22Rv1 (cell line): ENCODE results near the gene TRMT5.

ENCODE experiments used
- H3K27ac ChIP-seq: fragments of 450-650 bp; 2 replicates; pipeline ENCODE4 v1.5.1; 2017
- ZFX ChIP-seq: fragments of 450-650 bp; IDR thresholded peaks from 2 replicates; pipeline ENCODE4 v1.6.1; 2017; ENCODE audit warnings: antibody characterized with exemption, borderline replicate concordance
- TF ChIP-seq, protein P1 (sequence below): fragments of 450-650 bp; IDR thresholded peaks from 2 replicates; pipeline ENCODE4 v1.5.1; 2017; ENCODE audit warnings: mild to moderate bottlenecking

The TRMT5 gene

GRCh38 chr14:60998617-60999016, 17.7 kb upstream of the TRMT5 start:
- no peak for TF ChIP-seq ZFX
- TF ChIP-seq, protein P1, sequence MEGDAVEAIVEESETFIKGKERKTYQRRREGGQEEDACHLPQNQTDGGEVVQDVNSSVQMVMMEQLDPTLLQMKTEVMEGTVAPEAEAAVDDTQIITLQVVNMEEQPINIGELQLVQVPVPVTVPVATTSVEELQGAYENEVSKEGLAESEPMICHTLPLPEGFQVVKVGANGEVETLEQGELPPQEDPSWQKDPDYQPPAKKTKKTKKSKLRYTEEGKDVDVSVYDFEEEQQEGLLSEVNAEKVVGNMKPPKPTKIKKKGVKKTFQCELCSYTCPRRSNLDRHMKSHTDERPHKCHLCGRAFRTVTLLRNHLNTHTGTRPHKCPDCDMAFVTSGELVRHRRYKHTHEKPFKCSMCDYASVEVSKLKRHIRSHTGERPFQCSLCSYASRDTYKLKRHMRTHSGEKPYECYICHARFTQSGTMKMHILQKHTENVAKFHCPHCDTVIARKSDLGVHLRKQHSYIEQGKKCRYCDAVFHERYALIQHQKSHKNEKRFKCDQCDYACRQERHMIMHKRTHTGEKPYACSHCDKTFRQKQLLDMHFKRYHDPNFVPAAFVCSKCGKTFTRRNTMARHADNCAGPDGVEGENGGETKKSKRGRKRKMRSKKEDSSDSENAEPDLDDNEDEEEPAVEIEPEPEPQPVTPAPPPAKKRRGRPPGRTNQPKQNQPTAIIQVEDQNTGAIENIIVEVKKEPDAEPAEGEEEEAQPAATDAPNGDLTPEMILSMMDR = no peak
- H3K27ac ChIP-seq = no peak overlapping the region

- H3K27ac ChIP-seq = no peak overlapping the region
- TF ChIP-seq ZFX = no peak
- TF ChIP-seq, protein P1 = no peak
Observed at GRCh38 chr14:60989599-60989998, 8.7 kb upstream of the TRMT5 start.

GRCh38 chr14:60986500-60986899, 5.6 kb upstream of the TRMT5 start:
- no peak overlapping the region for H3K27ac ChIP-seq
- TF ChIP-seq ZFX = no peak
- TF ChIP-seq, protein P1 = no peak

DNA sequence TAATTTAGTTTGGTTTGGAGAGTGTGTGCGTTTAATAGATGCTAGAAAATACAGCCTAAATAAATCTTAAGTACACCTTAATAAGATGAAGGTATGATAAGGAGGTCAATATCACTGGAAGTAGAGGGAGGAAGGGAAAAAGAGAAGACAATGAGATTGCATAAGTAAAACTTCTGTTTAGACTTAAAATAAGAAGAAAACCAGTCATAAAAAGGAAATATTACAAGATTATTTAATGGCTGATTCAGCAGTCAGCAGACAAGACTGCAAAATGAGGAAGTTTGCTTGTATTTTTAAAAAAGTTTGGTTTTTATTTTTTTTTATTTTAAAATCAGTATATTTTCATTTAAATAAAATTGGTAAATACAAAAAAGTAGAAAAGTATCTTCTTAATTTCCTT, 3.3 kb upstream of the TRMT5 start:
- TF ChIP-seq, protein P1 = no peak
- TF ChIP-seq ZFX = no peak
- H3K27ac ChIP-seq = no peak overlapping the region

DNA sequence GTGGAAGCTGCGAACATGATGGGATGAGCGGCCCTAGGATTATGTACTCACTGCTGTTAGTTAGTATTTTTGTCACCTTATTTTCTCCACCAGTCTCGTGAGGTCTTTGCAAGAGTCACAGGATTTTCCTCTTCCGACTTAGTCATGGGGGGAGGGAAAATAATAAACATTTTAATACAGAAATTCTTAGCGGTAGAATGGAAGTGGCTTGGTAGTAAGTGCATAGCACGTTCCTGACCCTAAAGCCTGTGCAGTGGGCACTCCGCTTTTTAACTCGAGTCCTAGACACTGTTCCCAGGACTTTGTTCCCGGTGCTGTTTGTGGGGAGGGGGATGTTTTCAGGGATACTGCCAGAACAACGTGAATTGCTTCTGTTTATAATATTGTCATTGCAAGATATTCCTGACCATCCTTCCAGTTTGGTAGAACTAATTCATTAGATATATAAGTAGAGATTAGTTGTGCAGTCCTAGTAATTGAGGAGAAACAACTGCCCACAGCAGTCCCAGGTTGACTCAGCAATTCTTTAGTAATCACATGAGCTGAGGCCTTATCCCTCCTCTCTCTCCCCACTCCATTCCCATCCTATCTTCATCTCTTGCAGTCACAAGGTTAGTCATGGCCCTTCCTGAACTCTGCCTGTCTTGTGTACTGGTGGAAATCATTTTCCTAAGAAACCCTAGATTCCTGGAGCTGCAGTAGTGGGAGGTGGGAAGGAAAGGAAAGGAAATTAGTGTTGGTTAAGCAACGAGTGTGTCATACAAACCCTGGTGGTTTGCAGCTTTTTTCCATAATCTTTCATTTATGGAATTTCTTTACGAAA, 965 bp upstream of the TRMT5 start:
- H3K27ac ChIP-seq = peak overlapping the region; percentile 62
- TF ChIP-seq ZFX = no peak
- TF ChIP-seq, protein P1 = no peak

GRCh38 chr14:60977847-60978246, 3.0 kb downstream of the TRMT5 start:
- no peak overlapping the region for H3K27ac ChIP-seq
- TF ChIP-seq, protein P1 = no peak
- no peak for TF ChIP-seq ZFX

DNA sequence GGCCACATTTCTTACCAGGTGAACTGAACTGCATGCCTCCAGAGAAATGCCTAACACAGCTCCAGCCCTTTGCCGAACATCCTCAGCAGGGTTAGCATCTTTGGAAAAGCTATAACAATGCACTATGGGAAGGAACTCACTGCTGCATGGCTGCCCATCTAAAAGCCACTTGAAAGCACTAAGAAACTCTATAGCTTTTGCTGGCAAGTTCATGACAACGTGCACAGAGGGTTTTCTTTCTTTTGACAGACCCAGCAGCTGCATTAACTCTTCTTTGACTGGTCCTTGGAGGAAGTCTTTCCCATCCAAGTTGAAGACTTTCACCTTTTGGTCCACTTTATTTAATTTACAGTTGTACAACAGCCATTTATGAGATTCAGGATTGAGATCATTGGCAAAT, 5.3 kb downstream of the TRMT5 start:
- no peak overlapping the region for H3K27ac ChIP-seq
- TF ChIP-seq, protein P1 = no peak
- TF ChIP-seq ZFX = no peak
